Loucy (cell line): Measurements from ENCODE around the gene SLX4IP.

Experiments
- H2AFZ ChIP-seq: fragments of 200-600 bp; sonication (generic); 2 replicates; pipeline ENCODE4 v1.6.0; 2016; ENCODE audit warnings: antibody characterized with exemption, mild to moderate bottlenecking, low read length, moderate library complexity
- H3F3A ChIP-seq: fragments of 200-600 bp; 2 replicates; pipeline ENCODE4 v1.6.0; 2016; ENCODE audit warnings: antibody characterized with exemption, low read depth, mild to moderate bottlenecking
- H3K27me3 ChIP-seq: fragments of 200-600 bp; sonication (generic); 2 replicates; pipeline ENCODE4 v1.6.1; 2014; ENCODE audit warnings: low read length, mild to moderate bottlenecking; ENCODE audit not compliant: insufficient read depth, poor library complexity, severe bottlenecking
- H3K36me3 ChIP-seq: fragments of 200-600 bp; sonication (generic); 2 replicates; pipeline ENCODE4 v1.6.1; 2016; ENCODE audit warnings: low read length; ENCODE audit not compliant: insufficient read depth
- H3K4me1 ChIP-seq: fragments of 200-600 bp; sonication (generic); 2 replicates; pipeline ENCODE4 v1.5.1; 2014; ENCODE audit warnings: low read length, mild to moderate bottlenecking; ENCODE audit not compliant: insufficient read depth, poor library complexity, severe bottlenecking
- H3K4me2 ChIP-seq: fragments of 200-600 bp; sonication (generic); 2 replicates; pipeline ENCODE4 v1.6.0; 2014; ENCODE audit warnings: antibody characterized with exemption, low read length, low read depth, mild to moderate bottlenecking; ENCODE audit not compliant: poor library complexity, severe bottlenecking
- H3K4me3 ChIP-seq: fragments of 200-600 bp; sonication (generic); 2 replicates; pipeline ENCODE4 v1.5.1; 2014; ENCODE audit warnings: low read length, mild to moderate bottlenecking, mixed read lengths; ENCODE audit not compliant: poor library complexity, severe bottlenecking
- H3K79me2 ChIP-seq: fragments of 200-600 bp; sonication (generic); 2 replicates; pipeline ENCODE4 v1.6.1; 2014; ENCODE audit warnings: low read length; ENCODE audit not compliant: insufficient read depth
- H3K9ac ChIP-seq: fragments of 200-600 bp; sonication (generic); 2 replicates; pipeline ENCODE4 v1.6.0; 2014; ENCODE audit warnings: mild to moderate bottlenecking, low read depth, low read length, moderate library complexity; ENCODE audit not compliant: poor library complexity, severe bottlenecking
- H3K9me2 ChIP-seq: fragments of 200-600 bp; sonication (generic); replicated peaks from 2 replicates; pipeline ENCODE4 v1.6.1; 2016; ENCODE audit warnings: low read depth, low read length, mixed read lengths
- H3K9me3 ChIP-seq: fragments of 200-600 bp; sonication (generic); 2 replicates; pipeline ENCODE4 v1.6.1; 2014; ENCODE audit warnings: mild to moderate bottlenecking, antibody characterized with exemption, low read length, low read depth; ENCODE audit not compliant: insufficient read depth
- H4K20me1 ChIP-seq: fragments of 200-600 bp; sonication (generic); 2 replicates; pipeline ENCODE4 v1.6.0; 2014; ENCODE audit warnings: antibody characterized with exemption, low read length, mild to moderate bottlenecking; ENCODE audit not compliant: insufficient read depth, poor library complexity, severe bottlenecking
- EZH2phosphoT487 ChIP-seq: fragments of 200-600 bp; IDR thresholded peaks from 2 replicates; pipeline ENCODE4 v1.6.1; 2018; ENCODE audit warnings: antibody characterized with exemption, mild to moderate bottlenecking, moderate library complexity, borderline replicate concordance
- TF ChIP-seq, protein P1 (sequence below): fragments of 200-600 bp; sonication (generic); conservative IDR thresholded peaks from 2 replicates; pipeline ENCODE4 v1.5.1; 2014; ENCODE audit warnings: mild to moderate bottlenecking, antibody characterized with exemption, low read length

Gene SLX4IP

DNA sequence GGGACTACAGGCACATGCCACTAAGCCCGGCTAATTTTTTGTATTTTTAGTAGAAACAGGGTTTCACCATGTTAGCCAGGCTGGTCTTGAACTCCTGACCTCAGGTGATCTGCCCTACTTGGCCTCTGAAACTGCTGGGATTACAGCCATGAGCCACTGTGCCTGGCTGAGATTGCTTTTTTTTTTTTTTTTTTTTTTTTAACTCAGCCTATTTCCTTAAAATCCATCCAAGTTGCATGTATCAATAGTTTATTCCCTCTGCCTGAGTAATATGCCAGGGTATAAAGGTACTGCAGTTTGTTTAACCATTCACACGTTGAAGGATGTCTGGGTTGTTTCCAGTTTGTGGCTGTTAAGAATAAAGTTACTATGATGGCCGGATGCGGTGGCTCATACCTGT lies 10.7 kb downstream of the SLX4IP start:
- Histone ChIP-seq H3K4me2 (no peak overlapping the region), H3K9ac (no peak overlapping the region), H3K9me2 (no peaks in the 10 kb centered on the region), H3K79me2 (peaks cover 43% of the 10 kb centered on the region), H3F3A (no peaks in the 10 kb centered on the region; the same call in 1 of the 2 replicates), H3K27me3 (no peaks in the 10 kb centered on the region), H3K4me3 (no peak overlapping the region), H2AFZ (no peak overlapping the region), H3K36me3 (no peaks in the 10 kb centered on the region), H3K4me1 (peaks cover 34% of the 10 kb centered on the region), H3K9me3 (no peaks in the 10 kb centered on the region), H4K20me1 (no peaks in the 10 kb centered on the region)
- TF ChIP-seq, protein P1, sequence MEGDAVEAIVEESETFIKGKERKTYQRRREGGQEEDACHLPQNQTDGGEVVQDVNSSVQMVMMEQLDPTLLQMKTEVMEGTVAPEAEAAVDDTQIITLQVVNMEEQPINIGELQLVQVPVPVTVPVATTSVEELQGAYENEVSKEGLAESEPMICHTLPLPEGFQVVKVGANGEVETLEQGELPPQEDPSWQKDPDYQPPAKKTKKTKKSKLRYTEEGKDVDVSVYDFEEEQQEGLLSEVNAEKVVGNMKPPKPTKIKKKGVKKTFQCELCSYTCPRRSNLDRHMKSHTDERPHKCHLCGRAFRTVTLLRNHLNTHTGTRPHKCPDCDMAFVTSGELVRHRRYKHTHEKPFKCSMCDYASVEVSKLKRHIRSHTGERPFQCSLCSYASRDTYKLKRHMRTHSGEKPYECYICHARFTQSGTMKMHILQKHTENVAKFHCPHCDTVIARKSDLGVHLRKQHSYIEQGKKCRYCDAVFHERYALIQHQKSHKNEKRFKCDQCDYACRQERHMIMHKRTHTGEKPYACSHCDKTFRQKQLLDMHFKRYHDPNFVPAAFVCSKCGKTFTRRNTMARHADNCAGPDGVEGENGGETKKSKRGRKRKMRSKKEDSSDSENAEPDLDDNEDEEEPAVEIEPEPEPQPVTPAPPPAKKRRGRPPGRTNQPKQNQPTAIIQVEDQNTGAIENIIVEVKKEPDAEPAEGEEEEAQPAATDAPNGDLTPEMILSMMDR: no peak
- TF ChIP-seq EZH2phosphoT487: no peak

DNA sequence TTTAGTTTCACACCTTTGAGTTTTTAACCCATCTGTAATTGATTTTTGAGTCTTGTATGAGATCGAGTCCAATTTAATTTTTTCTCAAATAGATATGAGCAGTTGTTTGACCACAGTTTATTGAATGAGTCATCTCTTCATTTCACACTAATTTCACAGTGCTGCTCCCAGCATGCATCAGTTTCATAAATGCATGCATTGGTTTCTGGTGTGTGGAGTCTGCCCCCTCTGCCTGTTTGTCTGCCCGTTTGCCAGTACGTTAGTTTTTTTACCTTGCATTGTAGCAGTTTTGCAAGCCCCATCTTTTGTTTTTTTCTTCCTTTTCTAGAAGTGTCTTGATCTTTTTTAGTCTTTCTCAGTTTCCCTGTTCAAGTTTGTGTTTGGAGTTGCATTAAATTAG lies 11.9 kb downstream of the SLX4IP start:
- TF ChIP-seq EZH2phosphoT487: no peak
- TF ChIP-seq, protein P1: peak; percentile 29; the same call in 1 of the 2 replicates
- H3F3A ChIP-seq: no peaks in the 10 kb centered on the region; the same call in 1 of the 2 replicates
- H3K36me3 ChIP-seq: no peaks in the 10 kb centered on the region
- H3K4me3 ChIP-seq: peak overlapping the region; percentile 71
- peak overlapping the region; percentile 53; the same call in 1 of the 2 replicates for H2AFZ ChIP-seq
- no peaks in the 10 kb centered on the region for H3K9me2 ChIP-seq
- H3K27me3 ChIP-seq: no peaks in the 10 kb centered on the region
- H4K20me1 ChIP-seq: no peaks in the 10 kb centered on the region
- H3K9me3 ChIP-seq: no peaks in the 10 kb centered on the region
- H3K79me2 ChIP-seq: peaks cover 47% of the 10 kb centered on the region
- peak overlapping the region; percentile 78 for H3K4me2 ChIP-seq
- H3K4me1 ChIP-seq: peaks cover 33% of the 10 kb centered on the region
- peak overlapping the region; percentile 76 for H3K9ac ChIP-seq

DNA sequence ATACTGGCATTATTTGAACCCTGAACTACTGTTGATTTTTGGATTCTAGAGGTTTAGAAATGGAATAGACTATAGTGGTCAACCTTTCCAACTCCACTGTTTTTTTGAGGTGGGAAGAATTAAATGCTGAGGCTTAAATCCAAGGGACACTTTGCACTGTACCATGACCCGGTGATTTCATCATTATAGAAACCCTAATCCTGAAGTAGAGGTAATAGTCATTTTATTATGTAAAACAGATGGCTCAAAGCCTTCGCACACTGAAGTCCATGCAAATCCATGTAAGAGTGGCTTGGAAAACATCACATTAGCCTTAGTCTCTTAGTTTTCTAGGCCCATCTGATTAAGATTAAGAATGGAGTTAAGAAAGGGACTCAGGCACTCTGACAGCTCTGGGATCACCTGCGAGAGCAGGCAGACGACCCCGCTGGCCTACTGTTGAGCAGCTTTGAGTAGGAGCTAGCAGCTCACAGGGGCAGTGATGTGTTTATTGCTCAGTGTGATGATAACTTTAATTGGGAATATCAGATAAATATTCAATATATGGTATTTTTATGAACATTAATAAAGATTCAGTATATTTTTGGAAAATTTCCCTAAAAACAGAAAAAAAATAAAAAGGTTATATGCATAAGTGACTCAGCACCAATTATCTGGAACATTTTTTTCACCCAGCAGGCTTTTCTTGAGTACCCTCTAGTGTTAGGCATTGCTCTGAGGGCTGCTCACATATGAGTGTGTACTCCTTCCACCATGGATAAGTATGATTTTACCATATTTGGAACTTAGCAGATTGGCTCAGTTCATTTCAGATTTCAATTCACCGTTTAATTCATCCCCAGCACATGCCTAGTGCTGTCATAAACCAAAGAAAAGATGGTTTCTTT lies 13.4 kb downstream of the SLX4IP start:
- Histone ChIP-seq H3K27me3 (no peaks in the 10 kb centered on the region), H3K4me3 (no peak overlapping the region), H3K4me1 (peaks cover 35% of the 10 kb centered on the region), H3K9me3 (no peaks in the 10 kb centered on the region), H2AFZ (no peak overlapping the region), H3K36me3 (no peaks in the 10 kb centered on the region), H4K20me1 (no peaks in the 10 kb centered on the region), H3K4me2 (no peak overlapping the region), H3K9ac (peak overlapping the region; percentile 27), H3K79me2 (peaks cover 42% of the 10 kb centered on the region), H3F3A (peaks cover 2% of the 10 kb centered on the region), H3K9me2 (no peaks in the 10 kb centered on the region)
- TF ChIP-seq EZH2phosphoT487: no peak
- TF ChIP-seq, protein P1: no peak; the same call in 1 of the 2 replicates
